HL-60 (cell line): ENCODE measurements around the gene NEK1.

Experiments
- POLR2AphosphoS5 ChIP-seq: IDR thresholded peaks from 2 replicates; pipeline ENCODE4 v1.6.1; 2012; ENCODE audit warnings: low read depth
- TF ChIP-seq, protein P1 (sequence below): IDR thresholded peaks from one replicate; pipeline ENCODE4 v1.5.1; 2011; ENCODE audit warnings: low read length, control low read depth, inconsistent platforms; ENCODE audit not compliant: insufficient read depth
- TF ChIP-seq, protein P2 (sequence below): IDR thresholded peaks from 2 replicates; pipeline ENCODE4 v1.6.1; 2012; ENCODE audit warnings: low read depth; ENCODE audit not compliant: insufficient replicate concordance

DNA sequence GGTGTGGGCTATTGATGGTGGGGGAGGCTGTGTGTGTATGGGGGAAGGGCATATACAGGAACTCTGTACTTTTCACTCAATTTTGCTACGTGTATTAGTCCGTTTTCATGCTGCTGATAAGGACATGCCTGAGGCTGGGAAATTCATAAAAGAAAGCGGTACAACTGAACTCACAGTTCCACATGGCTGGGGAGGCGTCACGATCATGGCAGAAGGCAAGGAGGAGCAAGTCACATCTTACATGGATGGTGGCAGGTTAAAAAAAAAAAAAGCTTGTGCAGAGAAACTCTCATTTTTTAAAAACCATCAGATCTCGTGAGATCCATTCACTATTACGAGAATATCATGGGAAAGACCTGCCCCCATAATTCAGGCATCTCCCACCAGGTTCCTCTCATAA is 152.3 kb downstream of the NEK1 start:
- TF ChIP-seq, protein P1, sequence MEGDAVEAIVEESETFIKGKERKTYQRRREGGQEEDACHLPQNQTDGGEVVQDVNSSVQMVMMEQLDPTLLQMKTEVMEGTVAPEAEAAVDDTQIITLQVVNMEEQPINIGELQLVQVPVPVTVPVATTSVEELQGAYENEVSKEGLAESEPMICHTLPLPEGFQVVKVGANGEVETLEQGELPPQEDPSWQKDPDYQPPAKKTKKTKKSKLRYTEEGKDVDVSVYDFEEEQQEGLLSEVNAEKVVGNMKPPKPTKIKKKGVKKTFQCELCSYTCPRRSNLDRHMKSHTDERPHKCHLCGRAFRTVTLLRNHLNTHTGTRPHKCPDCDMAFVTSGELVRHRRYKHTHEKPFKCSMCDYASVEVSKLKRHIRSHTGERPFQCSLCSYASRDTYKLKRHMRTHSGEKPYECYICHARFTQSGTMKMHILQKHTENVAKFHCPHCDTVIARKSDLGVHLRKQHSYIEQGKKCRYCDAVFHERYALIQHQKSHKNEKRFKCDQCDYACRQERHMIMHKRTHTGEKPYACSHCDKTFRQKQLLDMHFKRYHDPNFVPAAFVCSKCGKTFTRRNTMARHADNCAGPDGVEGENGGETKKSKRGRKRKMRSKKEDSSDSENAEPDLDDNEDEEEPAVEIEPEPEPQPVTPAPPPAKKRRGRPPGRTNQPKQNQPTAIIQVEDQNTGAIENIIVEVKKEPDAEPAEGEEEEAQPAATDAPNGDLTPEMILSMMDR = no peak
- TF ChIP-seq, protein P2, sequence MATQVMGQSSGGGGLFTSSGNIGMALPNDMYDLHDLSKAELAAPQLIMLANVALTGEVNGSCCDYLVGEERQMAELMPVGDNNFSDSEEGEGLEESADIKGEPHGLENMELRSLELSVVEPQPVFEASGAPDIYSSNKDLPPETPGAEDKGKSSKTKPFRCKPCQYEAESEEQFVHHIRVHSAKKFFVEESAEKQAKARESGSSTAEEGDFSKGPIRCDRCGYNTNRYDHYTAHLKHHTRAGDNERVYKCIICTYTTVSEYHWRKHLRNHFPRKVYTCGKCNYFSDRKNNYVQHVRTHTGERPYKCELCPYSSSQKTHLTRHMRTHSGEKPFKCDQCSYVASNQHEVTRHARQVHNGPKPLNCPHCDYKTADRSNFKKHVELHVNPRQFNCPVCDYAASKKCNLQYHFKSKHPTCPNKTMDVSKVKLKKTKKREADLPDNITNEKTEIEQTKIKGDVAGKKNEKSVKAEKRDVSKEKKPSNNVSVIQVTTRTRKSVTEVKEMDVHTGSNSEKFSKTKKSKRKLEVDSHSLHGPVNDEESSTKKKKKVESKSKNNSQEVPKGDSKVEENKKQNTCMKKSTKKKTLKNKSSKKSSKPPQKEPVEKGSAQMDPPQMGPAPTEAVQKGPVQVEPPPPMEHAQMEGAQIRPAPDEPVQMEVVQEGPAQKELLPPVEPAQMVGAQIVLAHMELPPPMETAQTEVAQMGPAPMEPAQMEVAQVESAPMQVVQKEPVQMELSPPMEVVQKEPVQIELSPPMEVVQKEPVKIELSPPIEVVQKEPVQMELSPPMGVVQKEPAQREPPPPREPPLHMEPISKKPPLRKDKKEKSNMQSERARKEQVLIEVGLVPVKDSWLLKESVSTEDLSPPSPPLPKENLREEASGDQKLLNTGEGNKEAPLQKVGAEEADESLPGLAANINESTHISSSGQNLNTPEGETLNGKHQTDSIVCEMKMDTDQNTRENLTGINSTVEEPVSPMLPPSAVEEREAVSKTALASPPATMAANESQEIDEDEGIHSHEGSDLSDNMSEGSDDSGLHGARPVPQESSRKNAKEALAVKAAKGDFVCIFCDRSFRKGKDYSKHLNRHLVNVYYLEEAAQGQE = no peak
- no peak for TF ChIP-seq POLR2AphosphoS5
